Measurements from ENCODE around the gene OSBPL2.

Gene OSBPL2

GRCh38 chr20:62219992-62220665 lies 18.2 kb upstream of the OSBPL2 start, which contains the start of gene HRH3:
Gene HRH3, minus strand, starts transcription at chr20:62220278. Its CDS starts 308 bp downstream, at chr20:62219970.
- peak; percentile 96 for FAIRE-seq
- DNase-seq (ENCODE audit: insufficient read length, low spot score): peak; percentile 86

- peak; percentile 91 for FAIRE-seq
Observed at GRCh38 chr20:62220666-62221568, 17.4 kb upstream of the OSBPL2 start.

GRCh38 chr20:62222266-62222850 lies 16.0 kb upstream of the OSBPL2 start:
- FAIRE-seq (peak; percentile 63), DNase-seq (ENCODE audit: insufficient read length, low spot score) (no peak)

More at GRCh38 chr20:62220666-62221568, 17.4 kb upstream of the OSBPL2 start:
- DNase-seq (ENCODE audit: insufficient read length, low spot score): no peak

GRCh38 chr20:62222972-62223371 lies 15.3 kb upstream of the OSBPL2 start:
- DNase-seq (ENCODE audit: insufficient read length, low spot score) (no peak), FAIRE-seq (no peak)

GRCh38 chr20:62223571-62223970 lies 14.8 kb upstream of the OSBPL2 start:
- FAIRE-seq (peak; percentile 52), DNase-seq (ENCODE audit: insufficient read length, low spot score) (no peak)

- no peak for DNase-seq (ENCODE audit: insufficient read length, low spot score)
- FAIRE-seq: no peak
Observed at GRCh38 chr20:62224113-62224855, 14.0 kb upstream of the OSBPL2 start.

- peak; percentile 9 for FAIRE-seq
Observed at GRCh38 chr20:62225026-62225425, 13.3 kb upstream of the OSBPL2 start.

GRCh38 chr20:62225820-62226635 lies 12.3 kb upstream of the OSBPL2 start:
- peak; percentile 79 for FAIRE-seq
- no peak for DNase-seq (ENCODE audit: insufficient read length, low spot score)

More at GRCh38 chr20:62225026-62225425, 13.3 kb upstream of the OSBPL2 start:
- DNase-seq (ENCODE audit: insufficient read length, low spot score): no peak

- DNase-seq (ENCODE audit: insufficient read length, low spot score): no peak
- FAIRE-seq: no peak
Observed at GRCh38 chr20:62226707-62227590, 11.4 kb upstream of the OSBPL2 start.

GRCh38 chr20:62227591-62227976 lies 10.7 kb upstream of the OSBPL2 start:
- peak; percentile 9 for FAIRE-seq
- no peak for DNase-seq (ENCODE audit: insufficient read length, low spot score)

- DNase-seq (ENCODE audit: insufficient read length, low spot score) (no peak), FAIRE-seq (peak; percentile 38)
Observed at GRCh38 chr20:62227977-62228958, 10.1 kb upstream of the OSBPL2 start.

- FAIRE-seq (peak; percentile 100), DNase-seq (ENCODE audit: insufficient read length, low spot score) (no peak)
Observed at GRCh38 chr20:62228982-62229545, 9.3 kb upstream of the OSBPL2 start.

GRCh38 chr20:62229667-62230066 lies 8.7 kb upstream of the OSBPL2 start:
- FAIRE-seq (no peak), DNase-seq (ENCODE audit: insufficient read length, low spot score) (no peak)

GRCh38 chr20:62230276-62230675 lies 8.0 kb upstream of the OSBPL2 start:
- no peak for DNase-seq (ENCODE audit: insufficient read length, low spot score)

GRCh38 chr20:62230696-62231095 lies 7.6 kb upstream of the OSBPL2 start:
- FAIRE-seq: no peak

More at GRCh38 chr20:62230276-62230675, 8.0 kb upstream of the OSBPL2 start:
- FAIRE-seq: no peak

GRCh38 chr20:62231292-62231691 lies 7.0 kb upstream of the OSBPL2 start:
- peak; percentile 78 for FAIRE-seq

More at GRCh38 chr20:62230696-62231095, 7.6 kb upstream of the OSBPL2 start:
- no peak for DNase-seq (ENCODE audit: insufficient read length, low spot score)

GRCh38 chr20:62232194-62232593 lies 6.1 kb upstream of the OSBPL2 start:
- DNase-seq (ENCODE audit: insufficient read length, low spot score) (no peak), FAIRE-seq (no peak)

More at GRCh38 chr20:62231292-62231691, 7.0 kb upstream of the OSBPL2 start:
- no peak for DNase-seq (ENCODE audit: insufficient read length, low spot score)

Data from HTR-8/SVneo (cell line).